Fibroblast of lung (primary cell): ENCODE measurements around the gene ZNF391. TPM values are rescaled to one million over a fixed set of nuclear protein-coding genes. Genes with fewer than 3 reads are reported as not detected.

Experiments used
- DNase-seq, 2 donors: peaks; one replicate each; pipeline versions ENCODE4 v3.0.0 to v3.0.0-alpha.2; 2010; ENCODE audit warnings: low read depth in 2 of 2
- H2AFZ ChIP-seq: 2 replicates; pipeline ENCODE4 v1.5.1; 2012; ENCODE audit warnings: low read length, control low read depth, inconsistent platforms
- H3K27ac ChIP-seq: 2 replicates; pipeline ENCODE4 v1.5.1; 2011; ENCODE audit warnings: low read length, control low read depth; ENCODE audit not compliant: insufficient read depth
- H3K27me3 ChIP-seq: 2 replicates; pipeline ENCODE4 v1.5.1; 2011; ENCODE audit warnings: mild to moderate bottlenecking, low read length; ENCODE audit not compliant: control insufficient read depth, insufficient read depth
- H3K36me3 ChIP-seq: 2 replicates; pipeline ENCODE4 v1.5.1; 2011; ENCODE audit warnings: low read length; ENCODE audit not compliant: control insufficient read depth, insufficient read depth
- H3K4me1 ChIP-seq: 2 replicates; pipeline ENCODE4 v1.5.1; 2011; ENCODE audit warnings: low read length; ENCODE audit not compliant: control insufficient read depth, insufficient read depth; ENCODE audit errors: extremely low read depth
- H3K4me2 ChIP-seq: 2 replicates; pipeline ENCODE4 v1.5.1; 2011; ENCODE audit warnings: low read length, control low read depth; ENCODE audit not compliant: insufficient read depth; ENCODE audit errors: extremely low read depth
- H3K4me3 ChIP-seq, 4 experiments: fragments of 200-600 bp in 1 of 4; sonication (generic) in 1 of 4; replicated peaks in 1 of 4; 2 replicates each; pipeline ENCODE4 v1.5.1; 2011 to 2016; ENCODE audit warnings: low read length in 4 of 4, low read depth in 3 of 4, mild to moderate bottlenecking in 3 of 4, control low read depth in 2 of 4, inconsistent platforms in 1 of 4, mixed read lengths in 1 of 4; ENCODE audit not compliant: insufficient read depth in 1 of 4; ENCODE audit errors: control extremely low read depth in 1 of 4
- H3K79me2 ChIP-seq: 2 replicates; pipeline ENCODE4 v1.5.1; 2012; ENCODE audit warnings: mild to moderate bottlenecking, low read length, inconsistent platforms; ENCODE audit not compliant: control insufficient read depth, insufficient read depth
- H3K9ac ChIP-seq: 2 replicates; pipeline ENCODE4 v1.5.1; 2011; ENCODE audit warnings: mild to moderate bottlenecking, low read length, control low read depth; ENCODE audit not compliant: insufficient read depth
- H3K9me3 ChIP-seq: 2 replicates; pipeline ENCODE4 v1.5.1; 2012; ENCODE audit warnings: low read depth, low read length; ENCODE audit not compliant: control insufficient read depth, insufficient read depth
- H4K20me1 ChIP-seq: 2 replicates; pipeline ENCODE4 v1.5.1; 2011; ENCODE audit warnings: low read length; ENCODE audit not compliant: control insufficient read depth, insufficient read depth; ENCODE audit errors: extremely low read depth
- CTCF ChIP-seq, 2 donors: IDR thresholded peaks in 1 of 2; conservative IDR thresholded peaks in 1 of 2; 1 replicate in 1 of 2; 2 replicates in 1 of 2; pipeline ENCODE4 v1.5.1; 2011 to 2012; ENCODE audit warnings: low read length in 2 of 2, control low read depth in 1 of 2, inconsistent platforms in 1 of 2, low read depth in 1 of 2, mild to moderate bottlenecking in 1 of 2
- EZH2 ChIP-seq: IDR thresholded peaks from 2 replicates; pipeline ENCODE4 v1.5.1; 2012; ENCODE audit warnings: low read length, control low read depth, mild to moderate bottlenecking; ENCODE audit errors: missing control alignments
- polyA plus RNA-seq, 2 donors: library from polyadenylated mRNA; depleted of rRNA in 1 of 2; stranded (reverse) in 1 of 2; unstranded in 1 of 2; fragments of >200 nt; gene quantifications; 2 replicates each; pipeline ENCODE4 v1.2.1, GENCODE V29; 2011 to 2012; ENCODE audit warnings: missing spikeins in 1 of 2
- total RNA-seq: library from RNA; depleted of rRNA; stranded (reverse); fragments of >200 nt; gene quantifications from 2 replicates; pipeline ENCODE4 v1.2.1, GENCODE V29; 2014

ZNF391 gene
- total and polyA plus RNA-seq, 2 donors (not counting 1 experiment from before 2014, with no cell fraction given): 0.92 to 2.8 TPM

GRCh38 chr6:27407153-27407814 lies 18.7 kb downstream of the ZNF391 start:
- Histone ChIP-seq H3K4me3 (no peak overlapping the region), H4K20me1 (no peaks in the 10 kb centered on the region), H3K4me1 (no peaks in the 10 kb centered on the region), H3K79me2 (no peaks in the 10 kb centered on the region), H3K27me3 (no peaks in the 10 kb centered on the region), H3K36me3 (no peaks in the 10 kb centered on the region), H3K27ac (no peak overlapping the region), H3K9ac (no peak overlapping the region), H3K9me3 (no peaks in the 10 kb centered on the region), H3K4me2 (no peak overlapping the region), H2AFZ (no peak overlapping the region)
- no peak for DNase-seq
- no peak for TF ChIP-seq CTCF (conservative IDR thresholded peaks at IDR 0.05 in 1 of 2, IDR thresholded peaks at IDR 0.05 in 1 of 2; ENCODE audit: low read depth in 1 of 2, low read length in 2 of 2)
- TF ChIP-seq EZH2: no peak

GRCh38 chr6:27414300-27414699 lies 25.7 kb downstream of the ZNF391 start:
- H3K36me3 ChIP-seq: no peaks in the 10 kb centered on the region
- H2AFZ ChIP-seq: no peak overlapping the region
- H3K4me2 ChIP-seq: no peak overlapping the region
- H3K9ac ChIP-seq: no peak overlapping the region
- no peaks in the 10 kb centered on the region for H3K9me3 ChIP-seq
- H3K27ac ChIP-seq: no peak overlapping the region
- no peaks in the 10 kb centered on the region for H3K27me3 ChIP-seq
- H3K79me2 ChIP-seq: no peaks in the 10 kb centered on the region
- DNase-seq: no peak
- H3K4me1 ChIP-seq: no peaks in the 10 kb centered on the region
- TF ChIP-seq EZH2: no peak
- TF ChIP-seq CTCF (conservative IDR thresholded peaks at IDR 0.05 in 1 of 2, IDR thresholded peaks at IDR 0.05 in 1 of 2; ENCODE audit: low read depth in 1 of 2, low read length in 2 of 2): no peak
- no peaks in the 10 kb centered on the region for H4K20me1 ChIP-seq
- H3K4me3 ChIP-seq: no peak overlapping the region

- Histone ChIP-seq H3K79me2 (no peaks in the 10 kb centered on the region), H3K9ac (no peak overlapping the region), H3K27ac (no peak overlapping the region), H3K4me1 (no peaks in the 10 kb centered on the region), H3K9me3 (no peaks in the 10 kb centered on the region), H4K20me1 (no peaks in the 10 kb centered on the region), H2AFZ (no peak overlapping the region), H3K4me3 (no peak overlapping the region), H3K4me2 (no peak overlapping the region), H3K36me3 (no peaks in the 10 kb centered on the region), H3K27me3 (no peaks in the 10 kb centered on the region)
- DNase-seq: no peak
- TF ChIP-seq EZH2 (no peak), CTCF (conservative IDR thresholded peaks at IDR 0.05 in 1 of 2, IDR thresholded peaks at IDR 0.05 in 1 of 2; ENCODE audit: low read depth in 1 of 2, low read length in 2 of 2) (no peak)
Observed at GRCh38 chr6:27414996-27415395, 26.4 kb downstream of the ZNF391 start.
